Astrocyte (in vitro differentiated cells and primary cell): ENCODE data around the gene STING1. TPM values are rescaled to one million over a fixed set of nuclear protein-coding genes. Genes with fewer than 3 reads are reported as not detected.
"Not testable (repeated sequence)": the region's sequence is repeated elsewhere in the genome, so short reads cannot be mapped to it uniquely, and the experiment has no call there.

Experiments used
- DNase-seq: peaks from one replicate; pipeline ENCODE4 v3.0.0-alpha.2; 2010; ENCODE audit warnings: low read depth
- FAIRE-seq: peaks from 2 replicates; lab custom pipeline; 2011; peaks lifted over from hg19 to GRCh38; lab: Jason Lieb, UNC
- H2AFZ ChIP-seq: 2 replicates; pipeline ENCODE4 v1.6.0; 2012; ENCODE audit warnings: low read depth, low read length, inconsistent platforms
- H3K27ac ChIP-seq: 2 replicates; pipeline ENCODE4 v1.5.1; 2011; ENCODE audit warnings: low read depth, low read length, inconsistent platforms
- H3K27me3 ChIP-seq: 2 replicates; pipeline ENCODE4 v1.6.0; 2011; ENCODE audit warnings: low read length, inconsistent platforms; ENCODE audit not compliant: insufficient read depth
- H3K36me3 ChIP-seq: 2 replicates; pipeline ENCODE4 v1.5.1; 2011; ENCODE audit warnings: low read length, inconsistent platforms; ENCODE audit not compliant: insufficient read depth
- H3K4me1 ChIP-seq: 2 replicates; pipeline ENCODE4 v1.5.1; 2011; ENCODE audit warnings: low read length, inconsistent platforms; ENCODE audit not compliant: insufficient read depth
- H3K4me2 ChIP-seq: 2 replicates; pipeline ENCODE4 v1.6.0; 2012; ENCODE audit warnings: low read length, inconsistent platforms
- H3K4me3 ChIP-seq: 2 replicates; pipeline ENCODE4 v1.5.1; 2011; ENCODE audit warnings: low read depth, mild to moderate bottlenecking, low read length, inconsistent platforms; ENCODE audit not compliant: insufficient read depth
- H3K79me2 ChIP-seq: 2 replicates; pipeline ENCODE4 v1.6.0; 2012; ENCODE audit warnings: mild to moderate bottlenecking, low read length, inconsistent platforms; ENCODE audit not compliant: insufficient read depth
- H3K9ac ChIP-seq: 2 replicates; pipeline ENCODE4 v1.6.0; 2012; ENCODE audit warnings: mild to moderate bottlenecking, low read length, inconsistent platforms
- H3K9me3 ChIP-seq: 2 replicates; pipeline ENCODE4 v1.5.1; 2012; ENCODE audit warnings: low read depth, mild to moderate bottlenecking, low read length, inconsistent platforms; ENCODE audit not compliant: insufficient read depth
- H4K20me1 ChIP-seq: 2 replicates; pipeline ENCODE4 v1.6.0; 2012; ENCODE audit warnings: low read length, inconsistent platforms; ENCODE audit not compliant: insufficient read depth
- H3K27ac Mint-ChIP-seq: one replicate; pipeline ENCODE4 v1.8.0; 2021; ENCODE audit warnings: mild to moderate bottlenecking, mixed read lengths; ENCODE audit not compliant: unreplicated experiment
- H3K27me3 Mint-ChIP-seq: one replicate; pipeline ENCODE4 v1.8.0; 2021; ENCODE audit warnings: low read depth, mixed read lengths; ENCODE audit not compliant: unreplicated experiment
- H3K36me3 Mint-ChIP-seq: one replicate; pipeline ENCODE4 v1.8.0; 2021; ENCODE audit warnings: low read depth, mixed read lengths; ENCODE audit not compliant: unreplicated experiment
- H3K4me1 Mint-ChIP-seq: one replicate; pipeline ENCODE4 v1.8.0; 2021; ENCODE audit warnings: low read depth, mixed read lengths; ENCODE audit not compliant: unreplicated experiment
- H3K4me3 Mint-ChIP-seq: one replicate; pipeline ENCODE4 v1.8.0; 2021; ENCODE audit warnings: mild to moderate bottlenecking, moderate library complexity, mixed read lengths; ENCODE audit not compliant: unreplicated experiment
- H3K9me3 Mint-ChIP-seq: one replicate; pipeline ENCODE4 v1.8.0; 2021; ENCODE audit warnings: mild to moderate bottlenecking, mixed read lengths; ENCODE audit not compliant: unreplicated experiment
- EZH2 ChIP-seq: IDR thresholded peaks from 2 replicates; pipeline ENCODE4 v1.6.1; 2012; ENCODE audit warnings: mild to moderate bottlenecking, low read length, inconsistent platforms; ENCODE audit not compliant: insufficient read depth
- total RNA-seq: library from RNA; stranded (reverse); gene quantifications from 2 replicates; pipeline ENCODE4 v1.2.1, GENCODE V29; 2021

Gene STING1
- total RNA-seq, 1 donor from 2014 or later, result 3.3 TPM

GRCh38 chr5:139481122-139481533 lies 1.4 kb downstream of the STING1 start:
- peaks cover 15% of the 10 kb centered on the region for H3K4me1 Mint-ChIP-seq
- Histone ChIP-seq H3K27me3 (no peaks in the 10 kb centered on the region), H2AFZ (no peak overlapping the region), H3K9ac (peak overlapping the region; percentile 85), H3K79me2 (peaks cover 15% of the 10 kb centered on the region), H3K4me3 (peak overlapping the region; percentile 67), H3K27ac (peak overlapping the region; percentile 94), H3K4me1 (peaks cover 23% of the 10 kb centered on the region), H3K4me2 (peak overlapping the region; percentile 82), H4K20me1 (no peaks in the 10 kb centered on the region), H3K36me3 (no peaks in the 10 kb centered on the region), H3K9me3 (no peaks in the 10 kb centered on the region)
- H3K27ac Mint-ChIP-seq, result no peak overlapping the region
- no peak for FAIRE-seq
- no peak for DNase-seq
- H3K4me3 Mint-ChIP-seq, result no peak overlapping the region
- peaks cover 21% of the 10 kb centered on the region for H3K27me3 Mint-ChIP-seq
- no peak for TF ChIP-seq EZH2
- no peaks in the 10 kb centered on the region for H3K9me3 Mint-ChIP-seq
- H3K36me3 Mint-ChIP-seq, result peaks cover 2% of the 10 kb centered on the region

GRCh38 chr5:139479729-139480128 lies 2.8 kb downstream of the STING1 start:
- DNase-seq, H4K20me1 ChIP-seq, H3K36me3 Mint-ChIP-seq, H3K4me3 ChIP-seq, H3K9me3 ChIP-seq, H3K27me3 ChIP-seq, FAIRE-seq, H3K27ac ChIP-seq, H3K9me3 Mint-ChIP-seq, H3K36me3 ChIP-seq, H3K4me3 Mint-ChIP-seq, H3K4me2 ChIP-seq, H3K9ac ChIP-seq, H2AFZ ChIP-seq, H3K27ac Mint-ChIP-seq: not testable (repeated sequence)
- Mint-ChIP-seq H3K27me3 (peaks cover 26% of the 10 kb centered on the region), H3K4me1 (peaks cover 12% of the 10 kb centered on the region)
- Histone ChIP-seq H3K79me2 (peaks cover 15% of the 10 kb centered on the region), H3K4me1 (peaks cover 23% of the 10 kb centered on the region)

GRCh38 chr5:139478657-139479423 lies 3.7 kb downstream of the STING1 start:
- H3K36me3 ChIP-seq, H3K9ac ChIP-seq, DNase-seq, H3K9me3 ChIP-seq, H3K9me3 Mint-ChIP-seq, H3K4me2 ChIP-seq, H3K27ac Mint-ChIP-seq, H3K27ac ChIP-seq, H3K36me3 Mint-ChIP-seq, H3K27me3 ChIP-seq, H2AFZ ChIP-seq, H3K4me3 ChIP-seq, FAIRE-seq, H3K4me3 Mint-ChIP-seq, H4K20me1 ChIP-seq: not testable (repeated sequence)
- peaks cover 23% of the 10 kb centered on the region for H3K4me1 ChIP-seq
- Mint-ChIP-seq H3K27me3 (peaks cover 26% of the 10 kb centered on the region), H3K4me1 (peaks cover 11% of the 10 kb centered on the region)
- H3K79me2 ChIP-seq, result peaks cover 15% of the 10 kb centered on the region
